HepG2 (cell line): Measurements from ENCODE around the gene FSCN2. TPM values are rescaled to one million over a fixed set of nuclear protein-coding genes. Genes with fewer than 3 reads are reported as not detected.

Source experiments
- ATAC-seq: fragments of 200-7000 bp; cut with Tn5 transposase; 3 replicates; pipeline ENCODE4 v1.9.1; 2020; ENCODE audit warnings: mild to moderate bottlenecking, moderate library complexity
- BruUV-seq: library from RNA; stranded (reverse); fragments of 400-500 nt; replicated peaks from 2 replicates; lab custom pipeline; 2021; lab: Mats Ljungman, UMichigan
- CTCF ChIA-PET: fragments of 300-600 bp; formaldehyde crosslinking; extraction: SDS; loops from one replicate; lab custom pipeline; 2021; ENCODE audit warnings: low total read pairs, inconsistent platforms, low intra/inter-chr PET ratio; lab: Yijun Ruan, JAX
- POLR2A ChIA-PET: fragments of 350-600 bp; sonication (Branson Sonifier 250); formaldehyde crosslinking; loops from one replicate; lab custom pipeline; 2020; ENCODE audit warnings: antibody characterized with exemption, inconsistent platforms; lab: Yijun Ruan, JAX
- DNase-seq: peaks from one replicate; pipeline ENCODE4 v3.0.0-alpha.2; 2015; ENCODE audit warnings: low spot score
- FAIRE-seq: peaks from 3 replicates; lab custom pipeline; 2011; peaks lifted over from hg19 to GRCh38; lab: Jason Lieb, UNC
- H2AFZ ChIP-seq: one replicate; pipeline ENCODE4 v1.6.1; 2011; ENCODE audit warnings: low read length, inconsistent platforms
- H3K27ac ChIP-seq: fragments of 300-600 bp; 3 replicates; pipeline ENCODE4 v1.8.0; 2011; ENCODE audit warnings: mixed run types, mild to moderate bottlenecking, mixed read lengths, low read length, inconsistent platforms; ENCODE audit not compliant: insufficient read depth; ENCODE audit errors: extremely low read length
- H3K27me3 ChIP-seq, 2 experiments: fragments of 200-600 bp in 1 of 2; 2 replicates in 1 of 2; 3 replicates in 1 of 2; pipeline versions ENCODE4 v1.6.0 to v1.8.0; 2011; ENCODE audit warnings: low read length in 2 of 2, mild to moderate bottlenecking in 2 of 2, moderate library complexity in 2 of 2, inconsistent platforms in 1 of 2; ENCODE audit not compliant: insufficient read depth in 2 of 2, control insufficient read depth in 1 of 2
- H3K36me3 ChIP-seq, 2 experiments: fragments of 200-600 bp in 1 of 2; replicated peaks in 1 of 2; 2 replicates in 1 of 2; 3 replicates in 1 of 2; pipeline versions ENCODE4 v1.5.1 to v1.8.0; 2011; ENCODE audit warnings: low read length in 2 of 2, inconsistent platforms in 1 of 2; ENCODE audit not compliant: insufficient read depth in 2 of 2, control insufficient read depth in 1 of 2
- H3K4me1 ChIP-seq: 2 replicates; pipeline ENCODE4 v1.5.1; 2012; ENCODE audit warnings: low read length, inconsistent platforms; ENCODE audit not compliant: insufficient read depth
- H3K4me2 ChIP-seq: 2 replicates; pipeline ENCODE4 v1.6.0; 2011; ENCODE audit warnings: low read depth, low read length, inconsistent platforms
- H3K4me3 ChIP-seq, 3 experiments: fragments of 200-600 bp in 1 of 3; sonication (generic), shearing (Covaris generic) in 1 of 3; replicated peaks in 1 of 3; 2 replicates each; pipeline ENCODE4 v1.5.1; 2011 to 2016; ENCODE audit warnings: low read length in 3 of 3, inconsistent platforms in 2 of 3, low read depth in 2 of 3, mild to moderate bottlenecking in 2 of 3, control low read depth in 1 of 3, mixed read lengths in 1 of 3; ENCODE audit not compliant: insufficient read depth in 1 of 3
- H3K79me2 ChIP-seq: one replicate; pipeline ENCODE4 v1.6.1; 2011; ENCODE audit warnings: low read length, inconsistent platforms; ENCODE audit not compliant: insufficient read depth
- H3K9ac ChIP-seq: 2 replicates; pipeline ENCODE4 v1.6.0; 2011; ENCODE audit warnings: mild to moderate bottlenecking, low read depth, low read length, inconsistent platforms; ENCODE audit not compliant: insufficient read depth
- H3K9me3 ChIP-seq: 2 replicates; pipeline ENCODE4 v1.5.1; 2012; ENCODE audit warnings: mild to moderate bottlenecking, low read length
- H4K20me1 ChIP-seq: 2 replicates; pipeline ENCODE4 v1.6.0; 2011; ENCODE audit warnings: inconsistent platforms, mild to moderate bottlenecking, low read length, moderate library complexity; ENCODE audit not compliant: insufficient read depth
- AKNA ChIP-seq: sonication (generic); formaldehyde crosslinking; IDR thresholded peaks from 2 replicates; pipeline ENCODE4 v1.4.0; 2020; ENCODE audit warnings: missing genetic modification reagents, borderline replicate concordance
- BATF2 ChIP-seq: sonication (generic); formaldehyde crosslinking; IDR thresholded peaks from 2 replicates; pipeline ENCODE4 v1.8.0; 2022; ENCODE audit warnings: mild to moderate bottlenecking, missing genetic modification reagents, moderate library complexity
- DMAP1 ChIP-seq: IDR thresholded peaks from 2 replicates; pipeline ENCODE4 v1.6.1; 2016
- GPN1 ChIP-seq: sonication (generic); formaldehyde crosslinking; IDR thresholded peaks from 2 replicates; pipeline ENCODE4 v1.5.1; 2020; ENCODE audit warnings: missing genetic modification reagents, borderline replicate concordance
- HNRNPK ChIP-seq: fragments of 200-400 bp; formaldehyde crosslinking; IDR thresholded peaks from 2 replicates; pipeline ENCODE4 v1.6.1; 2018; ENCODE audit warnings: low read length, low read depth, moderate library complexity, mild to moderate bottlenecking; ENCODE audit not compliant: poor library complexity, severe bottlenecking
- ISX ChIP-seq: sonication (generic); formaldehyde crosslinking; conservative IDR thresholded peaks from 2 replicates; pipeline ENCODE4 v1.5.0; 2020; ENCODE audit warnings: missing genetic modification reagents
- KDM3A ChIP-seq: IDR thresholded peaks from 2 replicates; pipeline ENCODE4 v1.6.1; 2018; ENCODE audit warnings: low read depth, missing compliant biosample characterization
- MXD1 ChIP-seq: sonication (generic); formaldehyde crosslinking; IDR thresholded peaks from 2 replicates; pipeline ENCODE4 v1.4.0; 2020; ENCODE audit warnings: mild to moderate bottlenecking, missing genetic modification reagents
- MZF1 ChIP-seq: sonication (generic); formaldehyde crosslinking; IDR thresholded peaks from 2 replicates; pipeline ENCODE4 v1.8.1; 2023; ENCODE audit warnings: mild to moderate bottlenecking, missing genetic modification reagents, borderline replicate concordance
- ONECUT2 ChIP-seq: sonication (generic); formaldehyde crosslinking; IDR thresholded peaks from 2 replicates; pipeline ENCODE4 v1.4.0; 2020; ENCODE audit warnings: missing genetic modification reagents
- RNF219 ChIP-seq: sonication (generic); formaldehyde crosslinking; IDR thresholded peaks from 2 replicates; pipeline ENCODE4 v1.5.0; 2020; ENCODE audit warnings: mild to moderate bottlenecking, missing genetic modification reagents
- SAFB2 ChIP-seq: sonication (generic); formaldehyde crosslinking; IDR thresholded peaks from 2 replicates; pipeline ENCODE4 v1.5.1; 2020; ENCODE audit warnings: missing genetic modification reagents, low read depth, mild to moderate bottlenecking, borderline replicate concordance
- TBL1XR1 ChIP-seq: fragments of 150-350 bp; IDR thresholded peaks from 2 replicates; pipeline ENCODE4 v1.6.1; 2014; ENCODE audit warnings: borderline replicate concordance, low read length; ENCODE audit not compliant: partially characterized antibody
- ZNF343 ChIP-seq: sonication (generic); formaldehyde crosslinking; IDR thresholded peaks from 2 replicates; pipeline ENCODE4 v1.4.0; 2020; ENCODE audit warnings: mild to moderate bottlenecking, missing genetic modification reagents
- ZNF414 ChIP-seq: sonication (generic); formaldehyde crosslinking; IDR thresholded peaks from 2 replicates; pipeline ENCODE4 v1.5.0; 2020; ENCODE audit warnings: missing genetic modification reagents
- WGBS: methylation state at CpG from one replicate; pipeline ENCODE4 v1.1.6; 2017; ENCODE audit warnings: low lambda C conversion rate; 5-methylcytosine and 5-hydroxymethylcytosine counted together
- in situ Hi-C: cut with HindIII; loops from 2 replicates; pipeline ENCODE4 v1.10.0; 2017; ENCODE audit warnings: low pct_unique_long_range_greater_than_20kb; ENCODE audit not compliant: extremely low pct_ligation_motif_present
- intact Hi-C: fragments of 100-400 bp; cut with micrococcal nuclease; formaldehyde crosslinking; loops from one replicate; pipeline ENCODE4 v1.10.0; 2022; ENCODE audit not compliant: unreplicated experiment
- polyA plus RNA-seq, 8 experiments: library from polyadenylated mRNA; depleted of rRNA in 3 of 8; stranded (reverse) in 7 of 8; unstranded in 1 of 8; fragments of >200 nt; fragmentation: Illumina TruSeq in 4 of 8; extraction: Trizol in 4 of 8; gene quantifications; 2 replicates each; pipeline versions ENCODE4 v1.2.1 to v1.2.3, GENCODE V29; 2011 to 2016; ENCODE audit warnings: low read depth in 4 of 8, missing spikeins in 1 of 8, mixed read lengths in 1 of 8; ENCODE audit not compliant: insufficient read depth in 1 of 8
- total RNA-seq, 5 experiments: library from RNA; depleted of rRNA; stranded (reverse); fragments of >200 nt; fragmentation: Illumina TruSeq; extraction: Trizol; gene quantifications; 2 replicates each; pipeline ENCODE4 v1.2.3, GENCODE V29; 2016; ENCODE audit warnings: low read depth in 1 of 5

Gene FSCN2
- total and polyA plus RNA-seq, 2 of the 13 experiments (the other 11 are each of a cell fraction or from before 2014, with no cell fraction given), result 0.09 TPM; not detected in 1

GRCh38 chr17:81518785-81519283, 9.3 kb upstream of the FSCN2 start:
- Histone ChIP-seq H2AFZ (no peak overlapping the region), H3K27me3 (peaks cover 0 to 37% of the 10 kb centered on the region in 2 experiments; a peak in 4 of 5 replicates), H3K79me2 (no peaks in the 10 kb centered on the region), H3K4me3 (peak overlapping the region; percentile 35 to 75 (median 56); a peak in 5 of 6 replicates), H4K20me1 (no peaks in the 10 kb centered on the region), H3K4me1 (peaks cover 52% of the 10 kb centered on the region), H3K27ac (no peak overlapping the region), H3K36me3 (no peaks in the 10 kb centered on the region), H3K9ac (peak overlapping the region; percentile 50), H3K9me3 (no peaks in the 10 kb centered on the region), H3K4me2 (peak overlapping the region; percentile 79)
- 7% methylated on average over 26 of the region's 47 CpGs for WGBS
- FAIRE-seq, result no peak
- no peak for DNase-seq
- intact Hi-C loops, result loop anchor here (10.0 kb wide), 1 partner anchor 124 kb away; the partner anchor contains the start of gene BAHCC1
- in situ Hi-C loops, result no loop called here
- ChIA-PET POLR2A (interaction anchor here (0.6 to 2.2 kb wide), 5 partner anchors 10 to 280 kb away, joined by 3 to 16 read pairs (median 5); partner anchors contain the start of genes FAAP100, NDUFAF8 and TEPSIN), CTCF (interaction anchor here (1.2 kb wide), 1 partner anchor 83 kb away, joined by 3 read pairs; no protein-coding TSS in a partner anchor)
- BruUV-seq, result no TSS peak
- peak; percentile 12 for ATAC-seq
- TF ChIP-seq TBL1XR1 (no peak), HNRNPK (peak; percentile 51), ONECUT2 (CRISPR knock-in tag) (no peak), ZNF343 (CRISPR knock-in tag) (no peak), BATF2 (CRISPR knock-in tag) (no peak), ZNF414 (CRISPR knock-in tag) (no peak), SAFB2 (no peak), RNF219 (CRISPR knock-in tag) (no peak), MZF1 (CRISPR knock-in tag) (no peak), KDM3A (no peak), MXD1 (CRISPR knock-in tag) (no peak), ISX (CRISPR knock-in tag) (no peak), AKNA (no peak), GPN1 (CRISPR knock-in tag) (no peak), DMAP1 (CRISPR knock-in tag) (no peak)
